Left lung (tissue), 10 donors: ENCODE data around the gene AKAP13. TPM values are rescaled to one million over a fixed set of nuclear protein-coding genes. Genes with fewer than 3 reads are reported as not detected.

ENCODE experiments used
- ATAC-seq: fragments of 200-7000 bp; cut with Tn5 transposase; one replicate; pipeline ENCODE4 v1.9.1; 2020; ENCODE audit warnings: moderate library complexity
- DNase-seq, 4 donors: peaks; one replicate each; pipeline ENCODE4 v3.0.0-alpha.2; 2013 to 2020
- H3K27ac ChIP-seq, 2 donors: fragments of 200-600 bp; sonication (generic) in 1 of 2; one replicate each; pipeline versions ENCODE4 v1.5.0 to v1.8.0; 2020 to 2021
- H3K27me3 ChIP-seq, 2 donors: fragments of 200-600 bp; sonication (generic) in 1 of 2; one replicate each; pipeline versions ENCODE4 v1.5.0 to v1.8.0; 2020 to 2021
- H3K36me3 ChIP-seq, 2 donors: fragments of 200-600 bp; sonication (generic) in 1 of 2; one replicate each; pipeline versions ENCODE4 v1.5.0 to v1.8.0; 2020 to 2021
- H3K4me1 ChIP-seq, 2 donors: fragments of 200-600 bp; one replicate each; pipeline ENCODE4 v1.8.0; 2021
- H3K4me3 ChIP-seq, 2 donors: fragments of 200-600 bp; sonication (generic) in 1 of 2; one replicate each; pipeline versions ENCODE4 v1.5.0 to v1.8.0; 2020 to 2021; ENCODE audit warnings: mild to moderate bottlenecking in 1 of 2
- H3K9me3 ChIP-seq, 2 donors: fragments of 200-600 bp; sonication (generic) in 1 of 2; one replicate each; pipeline versions ENCODE4 v1.5.0 to v1.8.0; 2020 to 2021
- CTCF ChIP-seq, 2 donors: fragments of 200-600 bp; sonication (generic) in 1 of 2; IDR thresholded peaks; one replicate each; pipeline versions ENCODE4 v1.5.0 to v1.8.0; 2021; ENCODE audit warnings: antibody characterized with exemption in 2 of 2
- intact Hi-C, 2 donors: fragments of 100-400 bp; cut with DNase I; formaldehyde crosslinking; loops; one replicate each; pipeline versions ENCODE4 v1.11.2 to v1.14.2; 2022
- polyA plus RNA-seq, 6 donors: library from polyadenylated mRNA; unstranded; fragments of 120-200 nt; gene quantifications; one replicate each; pipeline ENCODE4 v1.2.1, GENCODE V29; 2013; ENCODE audit not compliant: insufficient read length in 6 of 6
- total RNA-seq, 2 donors: library from RNA; stranded (reverse); fragmentation: NEBNext Ultra II Directional; extraction: Animal tissue kit (Norgen Biotek cat#: 25700); gene quantifications; one replicate each; pipeline ENCODE4 v1.2.1, GENCODE V29; 2021
- donor health status: DM: no; HTN: yes; CAD: no.
- donor health status: DM: no; HTN: no; CAD: no.

The AKAP13 gene
- total and polyA plus RNA-seq, 8 donors, result 93.6 to 346 (median 102) TPM

- Histone ChIP-seq H3K36me3 (no peaks in the 10 kb centered on the region), H3K27me3 (no peaks in the 10 kb centered on the region), H3K9me3 (no peaks in the 10 kb centered on the region), H3K27ac (no peak overlapping the region), H3K4me1 (peaks cover 6 to 31% of the 10 kb centered on the region in 2 donors), H3K4me3 (no peak overlapping the region)
- DNase-seq, result peak in 1 of 4 donors; percentile 26
- intact Hi-C loops, result no loop called here
- no peak for ATAC-seq
- no peak for TF ChIP-seq CTCF (IDR thresholded peaks at IDR 0.05)
Measured at GRCh38 chr15:85781099-85781498, 400.7 kb downstream of the AKAP13 start.

GRCh38 chr15:85782064-85782463 lies 401.7 kb downstream of the AKAP13 start:
- H3K4me1 ChIP-seq, result peaks cover 11 to 34% of the 10 kb centered on the region in 2 donors
- TF ChIP-seq CTCF (IDR thresholded peaks at IDR 0.05), result no peak
- H3K27ac ChIP-seq, result no peak overlapping the region
- intact Hi-C loops, result no loop called here
- ATAC-seq (no peak), DNase-seq (no peak)
- H3K36me3 ChIP-seq, result no peaks in the 10 kb centered on the region
- H3K27me3 ChIP-seq, result no peaks in the 10 kb centered on the region
- no peak overlapping the region for H3K4me3 ChIP-seq
- H3K9me3 ChIP-seq, result no peaks in the 10 kb centered on the region

GRCh38 chr15:85785887-85786780 lies 405.7 kb downstream of the AKAP13 start:
- DNase-seq (peak in 1 of 4 donors; percentile 35), ATAC-seq (peak; percentile 41)
- intact Hi-C loops, result no loop called here

GRCh38 chr15:85786781-85787114 lies 406.3 kb downstream of the AKAP13 start:
- Histone ChIP-seq H3K27me3 (no peaks in the 10 kb centered on the region), H3K36me3 (no peaks in the 10 kb centered on the region), H3K27ac (no peak overlapping the region), H3K4me1 (peaks cover 11 to 17% of the 10 kb centered on the region in 2 donors), H3K4me3 (no peak overlapping the region), H3K9me3 (no peaks in the 10 kb centered on the region)
- DNase-seq (no peak), ATAC-seq (no peak)
- no peak for TF ChIP-seq CTCF (IDR thresholded peaks at IDR 0.05)
- intact Hi-C loops, result no loop called here

More at GRCh38 chr15:85785887-85786780, 405.7 kb downstream of the AKAP13 start:
- Histone ChIP-seq H3K27me3 (no peaks in the 10 kb centered on the region), H3K36me3 (no peaks in the 10 kb centered on the region), H3K27ac (no peak overlapping the region), H3K9me3 (no peaks in the 10 kb centered on the region), H3K4me3 (no peak overlapping the region), H3K4me1 (peaks cover 11 to 17% of the 10 kb centered on the region in 2 donors)
- no peak for TF ChIP-seq CTCF (IDR thresholded peaks at IDR 0.05)

- Histone ChIP-seq H3K27me3 (peaks cover 0 to 10% of the 10 kb centered on the region in 2 donors), H3K9me3 (no peaks in the 10 kb centered on the region), H3K36me3 (no peaks in the 10 kb centered on the region), H3K4me3 (no peak overlapping the region), H3K27ac (no peak overlapping the region), H3K4me1 (peaks cover 11 to 33% of the 10 kb centered on the region in 2 donors)
- DNase-seq (peak in 3 of 4 donors; percentile 61 to 84 (median 63)), ATAC-seq (peak; percentile 88)
- TF ChIP-seq CTCF (IDR thresholded peaks at IDR 0.05), result no peak
- intact Hi-C loops, result no loop called here
Measured at GRCh38 chr15:85788771-85789495, 408.5 kb downstream of the AKAP13 start.
